HG02970 (cell line): ENCODE data around the gene ANAPC16.
"Not testable (repeated sequence)": the region's sequence is repeated elsewhere in the genome, so short reads cannot be mapped to it uniquely, and the experiment has no call there.

ENCODE experiments used
- ATAC-seq: cut with Tn5 transposase; IDR thresholded peaks from one replicate; pipeline ENCODE4 v1.9.1; 2021; ENCODE audit warnings: mild to moderate bottlenecking, moderate library complexity, moderate number of reproducible peaks; ENCODE audit not compliant: unreplicated experiment, low FRiP score

Gene ANAPC16

GRCh38 chr10:72241691-72242252 lies 26.0 kb downstream of the ANAPC16 start:
- no peak for ATAC-seq

GRCh38 chr10:72242675-72243074 lies 26.9 kb downstream of the ANAPC16 start:
- ATAC-seq: no peak

GRCh38 chr10:72243822-72244437 lies 28.1 kb downstream of the ANAPC16 start:
- ATAC-seq: no peak

GRCh38 chr10:72244573-72245038 lies 28.8 kb downstream of the ANAPC16 start:
- no peak for ATAC-seq

- ATAC-seq: no peak
These were observed 30.2 kb downstream of the ANAPC16 start for GRCh38 chr10:72245949-72246525.

GRCh38 chr10:72248468-72249151 lies 32.8 kb downstream of the ANAPC16 start:
- peak; percentile 75 for ATAC-seq

- ATAC-seq: not testable (repeated sequence)
These were observed 33.5 kb downstream of the ANAPC16 start for GRCh38 chr10:72249176-72249862.

- no peak for ATAC-seq
These were observed 34.9 kb downstream of the ANAPC16 start for GRCh38 chr10:72250666-72251065.

- no peak for ATAC-seq
These were observed 35.8 kb downstream of the ANAPC16 start for GRCh38 chr10:72251635-72252034.

- ATAC-seq: no peak
These were observed 37.2 kb downstream of the ANAPC16 start for GRCh38 chr10:72252972-72253371.

GRCh38 chr10:72253578-72253977 lies 37.8 kb downstream of the ANAPC16 start:
- no peak for ATAC-seq

- ATAC-seq: no peak
These were observed 39.2 kb downstream of the ANAPC16 start for GRCh38 chr10:72254813-72255568.

- ATAC-seq: no peak
These were observed 40.3 kb downstream of the ANAPC16 start for GRCh38 chr10:72255977-72256729.

GRCh38 chr10:72257051-72257892 lies 41.5 kb downstream of the ANAPC16 start:
- ATAC-seq: peak; percentile 27

GRCh38 chr10:72258617-72259016 lies 42.8 kb downstream of the ANAPC16 start:
- no peak for ATAC-seq

GRCh38 chr10:72259491-72260238 lies 43.9 kb downstream of the ANAPC16 start:
- no peak for ATAC-seq

- ATAC-seq: peak; percentile 57
These were observed 44.6 kb downstream of the ANAPC16 start for GRCh38 chr10:72260239-72260975.
